ENCODE measurements around the gene SPAG9.

DNA sequence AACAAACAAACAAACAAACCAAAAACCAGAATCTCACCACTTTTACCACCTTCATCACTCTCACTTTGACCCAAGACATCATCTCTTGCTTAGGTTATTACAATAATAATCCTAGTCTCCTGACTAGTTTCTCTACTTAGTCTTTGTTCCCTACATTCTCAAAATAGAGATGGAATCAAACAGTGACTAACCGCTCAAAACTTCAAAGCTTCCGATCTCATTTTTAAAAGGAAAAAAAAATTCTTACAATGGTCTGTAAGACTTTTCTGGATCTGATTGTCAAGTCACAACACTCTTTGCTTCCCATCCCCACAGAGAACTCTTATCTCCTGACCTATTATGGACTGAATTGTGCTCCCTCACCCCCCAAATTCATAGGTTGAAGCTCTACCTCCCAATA, 60.9 kb downstream of the SPAG9 start:
- TF ChIP-seq, protein P1, sequence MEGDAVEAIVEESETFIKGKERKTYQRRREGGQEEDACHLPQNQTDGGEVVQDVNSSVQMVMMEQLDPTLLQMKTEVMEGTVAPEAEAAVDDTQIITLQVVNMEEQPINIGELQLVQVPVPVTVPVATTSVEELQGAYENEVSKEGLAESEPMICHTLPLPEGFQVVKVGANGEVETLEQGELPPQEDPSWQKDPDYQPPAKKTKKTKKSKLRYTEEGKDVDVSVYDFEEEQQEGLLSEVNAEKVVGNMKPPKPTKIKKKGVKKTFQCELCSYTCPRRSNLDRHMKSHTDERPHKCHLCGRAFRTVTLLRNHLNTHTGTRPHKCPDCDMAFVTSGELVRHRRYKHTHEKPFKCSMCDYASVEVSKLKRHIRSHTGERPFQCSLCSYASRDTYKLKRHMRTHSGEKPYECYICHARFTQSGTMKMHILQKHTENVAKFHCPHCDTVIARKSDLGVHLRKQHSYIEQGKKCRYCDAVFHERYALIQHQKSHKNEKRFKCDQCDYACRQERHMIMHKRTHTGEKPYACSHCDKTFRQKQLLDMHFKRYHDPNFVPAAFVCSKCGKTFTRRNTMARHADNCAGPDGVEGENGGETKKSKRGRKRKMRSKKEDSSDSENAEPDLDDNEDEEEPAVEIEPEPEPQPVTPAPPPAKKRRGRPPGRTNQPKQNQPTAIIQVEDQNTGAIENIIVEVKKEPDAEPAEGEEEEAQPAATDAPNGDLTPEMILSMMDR (IDR thresholded peaks at IDR 0.05) = no peak
- TF ChIP-seq POLR2AphosphoS5 (IDR thresholded peaks at IDR 0.05) (no peak), POLR2A (IDR thresholded peaks at IDR 0.05) (no peak)
